Activated naive CD4-positive, alpha-beta T cell treated with Interleukin-2 at 50 U/mL for 16 hours (primary cell): ENCODE data around the gene MIDN.

ENCODE experiments used
- DNase-seq: peaks from one replicate; pipeline ENCODE4 v3.0.0-alpha.2; 2020

MIDN gene

DNA sequence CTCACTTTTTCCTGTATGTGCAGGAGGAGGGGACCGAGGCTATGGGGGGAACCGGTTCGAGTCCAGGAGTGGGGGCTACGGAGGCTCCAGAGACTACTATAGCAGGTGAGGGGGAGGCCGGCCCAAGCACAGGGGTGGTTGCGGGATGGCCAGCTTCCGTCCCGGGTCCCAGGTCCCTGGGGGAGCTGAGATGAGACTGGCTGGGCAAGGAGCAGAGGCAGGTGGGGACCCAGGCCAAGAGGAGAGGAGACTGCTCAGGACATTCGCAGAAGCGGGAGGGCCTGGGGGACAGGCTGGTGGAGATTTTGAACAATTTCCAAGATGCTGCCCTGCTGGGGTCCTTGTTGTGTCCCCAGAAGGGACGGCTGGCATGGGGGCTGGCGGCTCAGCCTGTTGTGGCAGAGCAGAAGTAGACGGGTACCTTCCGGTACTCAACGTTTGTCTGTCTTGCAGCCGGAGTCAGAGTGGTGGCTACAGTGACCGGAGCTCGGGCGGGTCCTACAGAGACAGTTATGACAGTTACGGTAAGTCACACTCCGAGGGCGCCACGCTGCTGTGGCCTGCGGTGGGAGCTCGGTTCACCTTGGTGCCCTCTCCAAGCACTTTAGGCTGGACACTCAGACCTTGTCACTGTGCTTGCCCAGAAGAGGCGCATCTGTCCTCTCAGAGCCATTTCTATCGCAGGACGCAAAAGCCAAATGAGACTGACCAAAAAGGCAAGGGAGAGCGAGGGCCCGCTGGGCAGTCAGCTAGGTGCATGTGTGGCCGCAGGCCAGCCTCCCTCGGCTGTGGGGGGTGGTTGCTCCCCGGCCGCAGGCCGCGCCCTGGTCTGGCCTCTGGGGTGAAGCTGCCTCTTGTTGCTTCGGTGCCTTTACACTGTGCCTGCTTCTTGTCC is 23.4 kb downstream of the MIDN start:
- DNase-seq, result no peak

DNA sequence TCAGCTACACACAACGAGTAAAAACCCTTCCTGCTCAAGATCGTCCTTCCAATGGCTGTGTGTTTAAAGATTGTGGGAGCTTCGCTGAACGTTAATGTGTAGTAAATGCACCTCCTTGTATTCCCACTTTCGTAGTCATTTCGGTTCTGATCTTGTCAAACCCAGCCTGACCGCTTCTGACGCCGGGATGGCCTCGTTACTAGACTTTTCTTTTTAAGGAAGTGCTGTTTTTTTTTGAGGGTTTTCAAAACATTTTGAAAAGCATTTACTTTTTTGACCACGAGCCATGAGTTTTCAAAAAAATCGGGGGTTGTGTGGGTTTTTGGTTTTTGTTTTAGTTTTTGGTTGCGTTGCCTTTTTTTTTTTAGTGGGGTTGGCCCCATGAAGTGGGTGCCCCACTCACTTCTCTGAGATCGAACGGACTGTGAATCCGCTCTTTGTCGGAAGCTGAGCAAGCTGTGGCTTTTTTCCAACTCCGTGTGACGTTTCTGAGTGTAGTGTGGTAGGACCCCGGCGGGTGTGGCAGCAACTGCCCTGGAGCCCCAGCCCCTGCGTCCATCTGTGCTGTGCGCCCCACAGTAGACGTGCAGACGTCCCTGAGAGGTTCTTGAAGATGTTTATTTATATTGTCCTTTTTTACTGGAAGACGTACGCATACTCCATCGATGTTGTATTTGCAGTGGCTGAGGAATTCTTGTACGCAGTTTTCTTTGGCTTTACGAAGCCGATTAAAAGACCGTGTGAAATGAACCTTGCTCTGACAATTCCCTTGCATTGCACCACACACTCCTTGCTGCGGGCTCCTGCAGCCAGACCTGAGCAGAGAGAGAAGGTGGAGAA is 24.3 kb downstream of the MIDN start:
- no peak for DNase-seq

DNA sequence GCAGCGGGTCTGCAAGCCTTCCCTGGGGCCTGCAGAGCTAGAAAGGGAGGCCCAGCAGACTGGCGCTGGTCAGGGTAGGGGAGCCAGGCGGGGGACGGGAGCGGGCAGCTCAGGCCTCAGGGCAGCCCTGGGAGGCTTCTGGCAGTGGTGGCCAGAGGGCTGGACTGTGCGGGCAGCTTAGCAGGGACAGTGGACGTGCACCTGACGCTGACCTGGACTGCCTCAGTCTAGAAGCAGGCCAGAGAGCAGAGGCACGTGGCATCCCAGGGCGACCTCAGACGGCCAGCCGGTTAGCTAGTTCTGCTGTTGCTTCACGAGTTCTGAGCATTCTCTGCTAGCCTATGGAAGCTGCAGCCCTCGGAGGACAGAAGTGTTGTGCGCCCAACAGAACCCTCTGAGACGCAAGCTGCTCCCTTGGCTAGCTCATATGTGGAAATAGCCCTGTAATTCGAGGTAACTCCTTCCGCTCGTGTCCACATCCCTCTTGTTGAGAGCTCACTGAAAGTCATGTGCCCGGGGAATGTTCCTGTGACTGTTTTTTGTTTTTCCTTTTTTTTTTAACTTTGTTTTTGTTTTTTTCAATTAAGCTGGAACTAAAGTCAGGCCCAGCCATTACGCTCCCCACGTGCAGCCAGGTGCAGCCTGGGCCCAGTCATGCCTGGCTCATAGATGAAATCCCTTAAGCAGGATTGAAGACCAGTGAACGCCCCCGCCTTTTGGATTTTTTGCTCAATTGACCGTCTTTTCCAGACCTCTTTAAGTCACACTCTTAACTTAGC is 25.1 kb downstream of the MIDN start:
- DNase-seq, result no peak

DNA sequence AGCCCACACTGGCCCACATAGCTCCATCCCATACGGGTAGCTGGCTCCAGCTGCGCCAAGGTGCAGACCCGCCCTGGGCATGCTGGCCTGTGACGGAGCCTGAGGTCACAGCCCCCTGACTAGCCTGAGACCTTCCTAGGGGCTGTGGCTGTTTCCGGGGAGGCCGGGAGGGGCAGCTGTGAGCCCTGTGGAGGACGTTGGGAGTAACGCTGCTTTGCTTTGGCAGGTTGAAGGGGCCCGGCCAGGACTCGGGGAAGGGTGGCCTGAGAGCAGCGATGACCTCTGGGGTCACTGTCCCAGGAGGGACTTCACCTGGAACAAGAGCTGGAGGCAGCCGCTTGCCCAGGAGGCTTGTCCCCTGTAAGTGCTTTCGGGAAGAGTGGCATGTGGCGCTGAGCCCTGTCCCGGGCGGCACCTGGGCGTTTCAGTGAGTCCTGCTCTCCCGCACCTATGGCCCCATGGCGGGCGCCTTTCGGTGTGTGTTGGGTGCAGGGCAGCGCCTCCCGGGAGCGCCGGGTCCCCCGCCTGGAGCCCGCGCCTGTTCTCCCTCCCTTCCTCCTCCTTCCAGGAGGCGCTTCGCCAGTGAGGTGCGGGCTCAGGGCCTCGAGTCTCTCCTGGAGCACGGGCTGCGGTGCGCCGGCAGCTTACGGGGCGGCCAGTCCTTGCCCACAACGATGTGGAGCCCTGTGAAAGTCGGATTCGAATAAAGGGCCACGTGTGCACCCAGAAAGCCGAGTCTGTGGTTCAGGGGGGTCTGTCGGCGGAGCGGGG is 25.9 kb downstream of the MIDN start:
- no peak for DNase-seq

DNA sequence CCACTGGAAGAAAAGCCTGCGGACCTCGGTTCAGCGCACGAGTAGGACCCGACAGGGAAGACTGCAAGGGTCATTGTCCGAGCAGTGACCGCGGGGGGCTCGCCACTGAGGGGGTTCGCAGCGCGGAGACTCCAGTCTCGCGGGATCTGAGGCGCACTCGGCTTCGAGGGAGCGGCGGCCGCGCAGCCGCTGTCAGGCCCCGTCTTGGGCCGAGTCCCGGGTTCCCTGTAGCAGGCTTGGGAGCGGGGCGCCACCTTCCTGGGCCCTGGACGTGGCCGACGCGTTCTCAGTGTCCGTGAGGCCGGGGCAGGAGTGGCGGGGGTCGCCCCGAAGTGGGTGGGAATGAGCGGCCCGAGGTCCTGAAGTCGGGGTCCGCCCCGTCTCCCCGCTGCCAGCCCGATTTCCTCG is 26.5 kb downstream of the MIDN start:
- no peak for DNase-seq

DNA sequence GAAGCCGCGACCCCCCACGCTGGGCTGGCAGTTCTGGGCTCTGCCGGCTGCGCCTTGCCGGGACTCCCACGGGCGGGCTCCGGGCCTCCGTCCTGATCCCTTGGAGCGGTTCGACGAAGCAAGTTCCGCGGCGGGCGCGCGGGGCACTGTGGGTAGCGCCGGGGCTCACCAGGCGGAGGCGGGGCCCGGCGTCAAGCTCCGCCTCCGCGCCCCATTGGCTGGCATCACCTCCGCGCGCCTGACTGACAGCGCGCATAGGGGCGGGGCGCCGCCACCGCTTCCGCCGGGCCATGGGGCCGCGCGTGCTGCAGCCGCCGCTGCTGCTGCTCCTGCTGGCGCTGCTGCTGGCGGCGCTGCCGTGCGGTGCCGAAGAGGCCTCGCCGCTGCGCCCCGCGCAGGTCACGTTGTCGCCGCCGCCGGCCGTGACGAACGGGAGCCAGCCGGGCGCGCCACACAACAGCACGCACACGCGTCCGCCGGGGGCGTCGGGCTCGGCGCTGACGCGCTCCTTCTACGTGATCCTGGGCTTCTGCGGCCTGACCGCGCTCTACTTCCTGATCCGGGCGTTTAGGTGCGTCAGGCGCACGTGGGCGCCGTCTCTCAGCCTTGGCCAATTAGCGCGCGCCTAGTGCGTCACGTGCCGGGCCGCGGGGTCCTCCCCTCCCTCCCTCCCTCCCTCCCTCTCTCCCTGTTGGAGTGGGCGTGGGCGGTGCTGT is 27.0 kb downstream of the MIDN start, which contains the start of gene FAM174C:
TSS of gene FAM174C (plus strand) at position 271 of the 716 bp plus-strand sequence. CDS start at position 291, 20 bp downstream.
- DNase-seq, result peak; percentile 95

DNA sequence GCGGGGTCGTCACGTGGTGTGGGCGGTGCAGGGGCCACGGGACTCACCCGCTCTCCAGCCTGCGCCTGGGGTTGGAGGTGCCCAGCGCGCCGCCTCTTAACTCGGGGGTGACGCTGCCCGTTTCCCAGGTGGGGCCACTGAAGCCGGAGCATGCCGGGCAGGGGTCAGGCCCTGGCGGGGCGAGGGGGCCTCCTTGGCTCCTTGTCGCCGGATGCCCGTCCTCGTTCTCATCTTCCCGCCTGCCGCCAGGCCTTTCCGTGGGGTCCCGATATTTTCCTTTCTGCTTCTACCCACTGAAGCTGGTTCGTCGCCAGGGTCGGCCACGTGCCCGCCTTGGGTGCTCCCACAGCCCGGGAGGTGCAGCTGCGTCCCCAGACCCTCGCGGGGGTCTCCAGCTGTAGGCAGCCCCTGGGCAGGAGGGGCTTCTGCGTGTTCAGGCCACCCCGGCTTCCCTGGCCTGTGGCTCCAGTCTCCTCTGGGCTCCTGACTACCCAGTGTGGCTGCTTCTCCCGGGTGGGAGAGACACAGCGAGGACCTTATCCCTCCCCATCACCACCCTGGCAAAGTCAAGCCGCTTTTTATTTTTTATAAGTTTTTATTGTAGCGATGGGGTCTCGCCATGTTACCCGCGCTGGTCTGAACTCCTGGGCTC is 27.7 kb downstream of the MIDN start:
- no peak for DNase-seq

DNA sequence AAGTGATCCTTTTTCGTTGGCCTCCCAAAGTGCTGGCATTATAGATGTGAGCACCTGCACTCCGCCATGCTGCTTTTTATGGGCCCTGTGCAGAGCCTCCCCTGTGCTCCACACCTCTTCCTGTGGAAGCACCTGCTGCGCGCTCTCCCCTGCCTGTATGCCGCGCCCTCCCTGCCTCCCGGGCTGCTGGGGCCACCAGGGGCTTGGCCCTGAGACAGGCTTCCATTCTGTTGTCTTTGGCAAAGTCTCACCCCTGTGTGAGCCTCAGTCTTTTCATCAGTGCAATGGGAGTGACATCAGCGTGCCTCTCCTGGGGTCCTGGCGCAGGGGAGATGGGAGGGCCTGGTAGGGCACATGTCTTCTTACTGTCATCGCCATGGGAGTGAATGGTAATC is 28.2 kb downstream of the MIDN start:
- DNase-seq, result peak; percentile 34

DNA sequence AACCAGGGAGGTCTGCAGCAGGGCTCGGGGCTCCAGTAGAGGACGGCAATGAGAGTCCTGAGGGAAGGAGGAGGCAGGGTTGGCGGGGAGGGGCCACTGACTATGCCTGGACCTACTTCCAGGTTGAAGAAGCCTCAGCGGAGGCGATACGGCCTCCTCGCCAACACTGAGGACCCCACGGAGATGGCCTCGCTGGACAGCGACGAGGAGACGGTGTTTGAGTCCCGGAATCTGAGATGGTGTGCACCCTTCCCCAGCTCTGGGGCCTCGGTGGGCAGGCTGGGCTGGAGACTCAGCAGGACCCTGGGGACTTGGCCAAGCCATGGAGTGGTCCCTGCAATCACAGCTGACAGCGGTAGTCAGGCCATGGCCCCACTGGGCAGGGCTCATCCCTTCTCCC is 28.7 kb downstream of the MIDN start:
- no peak for DNase-seq

DNA sequence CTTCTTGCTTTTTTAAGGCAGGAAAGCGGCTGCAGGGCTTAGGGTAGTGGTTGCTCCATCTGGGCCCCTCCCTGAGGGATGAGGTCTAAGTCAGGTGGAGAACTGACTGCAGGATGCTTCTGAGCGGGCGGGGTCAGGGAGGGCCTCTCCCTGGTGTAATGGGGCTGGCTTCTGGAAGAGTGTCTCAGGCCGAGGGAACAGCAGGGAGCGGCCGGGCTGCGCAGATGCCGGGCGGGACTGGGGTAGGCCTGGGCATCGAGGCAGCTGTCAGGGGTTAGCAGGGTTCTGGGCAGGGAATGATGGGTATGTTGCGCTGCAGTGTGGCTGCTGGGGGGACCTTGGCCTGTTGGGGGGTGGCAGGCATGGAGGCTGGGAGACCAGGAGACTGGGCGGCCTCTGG is 29.7 kb downstream of the MIDN start:
- no peak for DNase-seq

DNA sequence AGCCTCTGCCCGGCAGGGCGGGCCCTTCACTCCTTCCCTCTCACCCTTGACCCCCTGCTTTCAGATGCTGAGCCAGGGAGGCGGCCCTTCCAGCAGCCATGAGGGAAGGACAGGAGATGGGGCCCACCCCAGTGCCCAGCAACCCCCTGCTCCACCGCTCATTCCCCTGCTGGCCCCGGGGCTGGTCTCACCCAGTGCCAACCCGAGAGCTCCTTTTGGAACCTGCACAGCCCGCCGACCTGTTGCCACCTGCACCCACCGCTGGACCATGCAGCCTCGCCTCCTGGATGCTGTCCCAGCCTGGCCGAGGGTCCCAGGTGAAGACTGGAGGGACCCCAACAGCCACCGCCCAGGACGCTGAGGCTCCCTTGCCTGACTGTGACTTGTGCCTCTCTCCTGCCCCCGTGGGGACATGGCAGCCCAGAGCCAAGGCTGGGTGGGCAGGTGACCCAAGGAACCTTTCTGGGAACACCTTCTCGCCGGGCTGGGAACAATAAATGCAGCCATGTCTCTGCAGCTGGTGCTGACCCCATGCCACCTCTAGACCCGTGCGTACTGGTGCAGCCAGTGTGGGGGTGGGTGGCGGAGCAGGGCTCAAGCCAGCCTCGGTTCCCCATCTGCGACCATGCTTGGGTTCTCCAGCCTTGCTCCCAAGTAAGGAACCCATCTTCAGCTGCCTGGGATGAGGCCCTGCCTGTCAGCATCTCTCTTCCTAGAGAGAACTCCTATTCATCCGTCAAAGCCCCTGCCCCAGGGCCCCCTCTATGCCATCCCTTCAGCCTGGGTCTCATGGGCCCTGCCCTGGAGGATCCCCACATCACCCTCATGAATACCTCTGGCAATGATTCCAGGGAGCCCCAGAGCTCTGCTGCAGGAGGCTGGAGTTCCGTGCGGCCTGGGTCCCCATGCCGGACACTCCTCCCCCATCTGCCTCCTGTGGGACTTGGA is 30.6 kb downstream of the MIDN start:
- DNase-seq, result no peak

DNA sequence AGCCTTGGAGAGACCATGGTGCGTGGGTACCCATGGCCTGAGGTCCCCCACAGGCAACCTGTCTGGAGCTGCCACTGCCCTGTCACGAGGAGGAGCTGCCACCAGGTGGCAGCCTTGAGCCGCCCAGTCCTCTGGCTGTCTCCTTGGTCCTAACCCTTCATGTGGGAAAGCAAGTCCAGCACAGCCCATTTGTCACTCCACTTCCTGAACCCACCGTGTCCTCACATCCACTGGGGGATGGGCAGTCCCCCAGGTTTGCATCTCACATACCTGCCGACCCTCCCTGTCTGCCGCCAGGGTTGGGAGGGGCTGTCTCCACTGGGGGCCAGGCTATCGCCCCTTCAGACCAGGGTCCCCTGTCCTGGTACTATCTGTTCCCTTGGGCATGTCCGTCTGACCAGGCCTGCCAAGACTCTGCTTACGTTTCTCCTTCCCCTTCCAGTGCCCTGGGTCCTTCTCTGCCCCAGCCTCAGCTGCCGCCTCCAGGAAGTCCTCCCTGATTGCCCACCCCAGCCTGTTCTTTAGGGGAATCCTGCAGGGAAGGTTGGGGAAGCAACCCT is 31.5 kb downstream of the MIDN start:
- DNase-seq, result peak; percentile 80

DNA sequence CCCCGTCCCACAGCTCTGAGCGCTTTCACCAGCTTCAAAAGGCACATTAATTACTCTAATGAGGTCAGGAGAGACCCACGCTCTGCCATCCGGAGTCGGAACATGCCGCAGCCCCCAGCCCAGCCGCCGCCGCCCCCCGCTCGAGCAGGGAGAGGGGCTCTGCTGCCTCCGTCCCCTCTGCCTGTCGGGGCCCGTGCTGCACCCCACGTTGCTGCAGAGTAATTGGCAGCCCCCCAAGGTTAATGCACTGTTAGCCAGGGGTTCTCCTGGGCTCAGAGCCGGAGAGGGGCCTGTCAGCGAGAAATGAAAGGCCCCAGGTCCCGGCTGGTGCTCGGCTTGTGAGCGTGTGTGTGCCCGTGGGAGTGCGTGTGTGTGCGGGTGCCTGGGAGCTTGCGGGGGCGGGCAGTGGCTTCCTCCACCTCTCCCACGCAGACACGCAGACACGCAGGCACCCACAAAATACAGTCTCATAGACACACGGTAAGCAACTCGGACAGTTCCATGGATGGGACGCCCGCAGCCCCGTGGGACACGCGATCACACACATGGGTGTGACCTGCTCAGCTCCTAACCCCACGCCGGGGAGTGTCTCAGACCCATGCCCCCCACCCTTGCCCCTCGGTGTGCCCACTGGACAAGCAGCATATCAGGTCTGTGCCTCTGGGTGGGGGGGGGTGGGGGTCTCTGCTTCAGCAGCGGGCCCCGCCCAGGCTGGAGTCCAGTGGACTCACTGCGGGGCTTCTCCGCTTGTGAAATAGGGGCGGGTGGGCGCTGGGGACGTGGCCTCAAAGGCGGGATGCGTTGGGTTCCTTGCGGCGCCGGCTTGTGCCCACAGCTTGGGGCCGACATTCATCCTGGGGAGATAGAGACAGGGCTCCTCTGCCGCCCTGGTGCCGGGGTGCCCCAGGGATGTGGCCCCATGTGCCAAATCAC is 32.5 kb downstream of the MIDN start:
- no peak for DNase-seq

DNA sequence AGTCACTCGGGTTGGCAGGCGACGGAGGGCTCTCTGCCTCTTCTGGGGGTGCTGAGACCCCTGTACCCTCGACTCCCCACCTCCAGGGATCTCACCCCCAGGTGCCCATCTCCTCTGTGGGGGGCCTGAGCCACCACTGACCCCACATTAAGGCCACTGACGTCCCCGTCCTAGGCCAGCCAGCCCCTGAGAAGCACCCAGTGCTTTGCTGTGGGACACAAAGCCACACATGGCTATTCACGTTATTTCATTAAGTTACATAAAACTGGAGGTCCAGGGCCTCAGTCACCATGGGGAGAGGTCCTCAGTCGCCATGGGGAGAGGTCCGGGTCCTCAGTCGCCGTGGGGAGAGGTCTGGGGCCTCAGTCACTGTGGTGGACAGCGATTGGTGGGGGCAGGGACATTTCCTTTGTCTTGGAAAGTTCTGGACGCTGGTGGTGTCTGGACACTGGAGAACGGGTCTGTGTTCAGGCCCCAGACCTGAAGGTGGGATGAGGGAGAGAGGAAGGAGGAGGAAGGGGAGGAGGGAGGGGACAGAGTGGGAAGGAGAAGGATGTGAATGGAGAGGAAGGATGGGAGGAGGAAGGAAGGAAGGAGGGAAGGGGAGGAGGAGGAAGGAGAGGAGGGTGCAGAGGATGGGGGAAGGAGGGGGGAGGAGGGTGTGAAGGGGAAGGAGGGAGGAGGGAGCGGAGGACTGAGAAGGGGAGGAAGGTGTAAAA is 33.3 kb downstream of the MIDN start:
- no peak for DNase-seq

DNA sequence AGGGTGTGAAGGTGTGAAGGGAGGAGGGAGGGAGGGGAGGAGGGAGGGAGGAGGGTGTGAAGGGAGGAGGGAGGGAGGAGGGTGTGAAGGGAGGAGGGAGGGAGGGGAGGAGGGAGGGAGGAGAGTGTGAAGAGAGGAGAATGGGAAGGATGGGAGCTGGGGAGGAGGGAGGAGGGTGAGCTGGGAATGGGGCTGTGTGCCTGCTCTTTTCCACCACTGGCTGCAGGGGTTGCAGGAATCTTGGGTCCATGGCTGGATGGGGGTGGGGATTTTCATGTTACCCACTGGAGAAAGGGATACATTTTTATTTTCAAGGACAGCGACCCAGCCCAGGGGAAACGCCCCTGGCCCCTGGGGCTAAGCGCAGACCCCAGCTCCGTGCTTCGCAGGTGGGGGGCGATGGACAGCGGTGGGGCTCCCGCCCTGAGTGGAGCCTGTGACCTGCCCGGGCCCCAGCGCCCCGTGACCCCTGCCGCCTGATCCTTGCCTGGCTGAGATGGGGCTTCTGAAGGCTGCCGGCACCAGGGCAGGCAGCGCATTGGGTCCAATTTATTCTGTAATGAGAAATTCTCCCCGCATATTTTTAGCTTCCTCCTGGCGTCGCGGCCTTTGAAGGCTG is 34.3 kb downstream of the MIDN start:
- DNase-seq, result no peak

DNA sequence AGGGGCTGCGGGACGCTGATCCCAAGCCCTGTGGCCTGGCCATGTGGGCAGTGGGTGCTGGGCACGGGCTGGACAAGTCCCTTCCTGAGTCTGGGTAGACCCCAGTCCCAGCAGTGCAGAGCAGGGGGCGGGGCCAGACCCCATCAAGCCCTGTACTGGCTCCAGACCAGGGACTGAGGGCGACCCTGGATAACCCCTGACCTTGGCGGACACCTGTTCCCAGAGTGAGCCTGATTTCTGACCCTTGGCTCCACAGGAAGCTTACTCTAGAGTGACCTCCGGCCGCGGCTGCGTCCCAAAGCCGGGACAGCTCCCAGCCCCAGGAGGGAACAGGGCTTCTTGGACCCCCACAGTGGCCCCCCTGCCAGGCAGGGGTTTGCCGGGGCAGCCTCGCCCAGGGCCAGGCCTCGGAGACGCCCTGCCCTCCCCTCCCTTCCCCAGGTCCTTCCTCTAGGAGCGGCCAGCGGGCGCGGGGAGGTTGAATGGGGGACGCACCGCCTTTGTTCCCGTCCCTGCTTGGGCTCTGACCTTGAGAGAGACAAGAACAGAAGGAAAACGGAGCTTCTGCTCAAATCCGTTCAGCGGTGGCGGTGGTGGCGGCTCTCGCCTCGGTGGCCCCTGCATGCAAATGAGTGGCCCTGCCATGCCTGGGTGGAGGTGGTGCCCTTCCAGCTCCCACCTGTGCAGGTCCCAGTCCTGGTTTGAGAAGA is 35.0 kb downstream of the MIDN start:
- no peak for DNase-seq

DNA sequence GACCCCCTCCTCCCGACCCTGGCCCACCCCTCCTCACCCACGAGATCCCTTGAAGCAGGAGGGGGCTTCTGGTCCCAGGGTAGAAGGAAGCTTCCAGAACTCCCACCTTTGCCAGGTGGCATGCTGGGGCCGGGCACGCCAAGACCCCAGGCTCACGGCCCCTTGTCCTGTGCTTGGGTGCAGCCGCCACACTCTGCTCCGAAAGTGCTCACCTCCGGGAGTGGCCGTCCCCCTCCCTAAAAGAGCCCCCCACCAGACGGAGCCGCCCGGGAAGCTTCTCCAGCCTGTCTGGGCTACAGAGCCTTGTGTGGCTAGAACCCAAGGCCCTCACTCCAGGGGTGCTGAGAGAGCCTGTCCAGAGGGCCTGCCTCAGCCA is 35.5 kb downstream of the MIDN start:
- DNase-seq, result no peak
